ENCODE data around the gene ATXN10. TPM values are rescaled to one million over a fixed set of nuclear protein-coding genes. Genes with fewer than 3 reads are reported as not detected.
"Not testable (repeated sequence)": the region's sequence is repeated elsewhere in the genome, so short reads cannot be mapped to it uniquely, and the experiment has no call there.

ATXN10 gene
- total and polyA plus RNA-seq, 11 donors = 55.0 to 192 (median 149) TPM

GRCh38 chr22:45709060-45709739 lies 37.6 kb downstream of the ATXN10 start:
- peaks cover 0 to 43% (median 11%) of the 10 kb centered on the region in 12 donors for H3K4me1 ChIP-seq
- no peaks in the 10 kb centered on the region for H3K27me3 ChIP-seq
- TF ChIP-seq POLR2A (IDR thresholded peaks at IDR 0.05) (no peak), CTCF (IDR thresholded peaks at IDR 0.05) (no peak)
- DNase-seq (no peak), ATAC-seq (no peak)
- intact Hi-C loops (cut with DNase I) = no loop called here
- peak overlapping the region in 1 of 12 donors; percentile 20 for H3K27ac ChIP-seq
- H3K9me3 ChIP-seq = no peaks in the 10 kb centered on the region
- no peak overlapping the region for H3K4me3 ChIP-seq
- WGBS, 4 donors = 86 to 87% (median 86%) methylated on average over 5 of the region's 5 CpGs
- H3K36me3 ChIP-seq = peaks cover 0 to 51% (median 21%) of the 10 kb centered on the region in 9 donors

GRCh38 chr22:45709866-45710265 lies 38.2 kb downstream of the ATXN10 start:
- ATAC-seq (peak in 2 of 4 donors; percentile 64 to 76), DNase-seq (no peak)
- WGBS, 4 donors = 71 to 81% (median 77%) methylated on average over 2 of the region's 2 CpGs
- Histone ChIP-seq H3K4me3 (no peak overlapping the region), H3K27ac (peak overlapping the region in 2 of 12 donors; percentile 13 to 20), H3K36me3 (peaks cover 0 to 49% (median 21%) of the 10 kb centered on the region in 9 donors), H3K4me1 (peaks cover 0 to 43% (median 11%) of the 10 kb centered on the region in 12 donors), H3K9me3 (no peaks in the 10 kb centered on the region), H3K27me3 (no peaks in the 10 kb centered on the region)
- no peak for TF ChIP-seq CTCF (IDR thresholded peaks at IDR 0.05)
- no peak for TF ChIP-seq POLR2A (IDR thresholded peaks at IDR 0.05)
- intact Hi-C loops (cut with DNase I) = no loop called here

GRCh38 chr22:45710469-45710868 lies 38.8 kb downstream of the ATXN10 start:
- no peak overlapping the region for H3K4me3 ChIP-seq
- H3K4me1 ChIP-seq = peaks cover 0 to 43% (median 11%) of the 10 kb centered on the region in 12 donors
- H3K27ac ChIP-seq = peak overlapping the region in 1 of 12 donors; percentile 20
- no peak for ATAC-seq
- DNase-seq = no peak
- no peaks in the 10 kb centered on the region for H3K9me3 ChIP-seq
- intact Hi-C loops (cut with DNase I) = no loop called here
- WGBS, 4 donors = 67 to 74% (median 69%) methylated on average over 3 of the region's 3 CpGs
- peaks cover 0 to 49% (median 17%) of the 10 kb centered on the region in 9 donors for H3K36me3 ChIP-seq
- TF ChIP-seq CTCF (IDR thresholded peaks at IDR 0.05) (no peak), POLR2A (IDR thresholded peaks at IDR 0.05) (no peak)
- no peaks in the 10 kb centered on the region for H3K27me3 ChIP-seq

- DNase-seq; H3K9me3 ChIP-seq; intact Hi-C loops (cut with DNase I); H3K27me3 ChIP-seq; ATAC-seq; H3K4me3 ChIP-seq; H3K27ac ChIP-seq: not testable (repeated sequence)
- WGBS, 4 donors = 93 to 99% (median 97%) methylated on average over 4 of the region's 4 CpGs
- H3K36me3 ChIP-seq = peaks cover 0 to 51% (median 21%) of the 10 kb centered on the region in 9 donors
- peaks cover 0 to 33% (median 4%) of the 10 kb centered on the region in 12 donors for H3K4me1 ChIP-seq
Observed at GRCh38 chr22:45714390-45714789, 42.8 kb downstream of the ATXN10 start.
